Left colon (tissue), 2 donors: ENCODE results near the gene LRSAM1. TPM values are rescaled to one million over a fixed set of nuclear protein-coding genes. Genes with fewer than 3 reads are reported as not detected.

Source experiments
- ATAC-seq: fragments of 200-7000 bp; cut with Tn5 transposase; one replicate; pipeline ENCODE4 v1.9.1; 2020; ENCODE audit warnings: mild to moderate bottlenecking, moderate library complexity
- DNase-seq, 2 donors: peaks; one replicate each; pipeline ENCODE4 v3.0.0-alpha.2; 2020
- intact Hi-C, 2 donors: fragments of 100-400 bp; cut with DNase I in 1 of 2; cut with micrococcal nuclease in 1 of 2; formaldehyde crosslinking; loops; one replicate each; pipeline versions ENCODE4 v1.11.2 to v1.14.0; 2022; cut with DNase I, micrococcal nuclease
- total RNA-seq, 2 donors: library from RNA; stranded (reverse); fragmentation: NEBNext Ultra II Directional; extraction: Animal tissue kit (Norgen Biotek cat#: 25700); gene quantifications; one replicate each; pipeline ENCODE4 v1.2.1, GENCODE V29; 2021
- donor health status: DM: no; HTN: no; CAD: no.
- donor health status: DM: yes; HTN: yes; CAD: no.

Gene LRSAM1
- total RNA-seq, 2 donors from 2014 or later = 13.9 to 20.6 TPM

DNA sequence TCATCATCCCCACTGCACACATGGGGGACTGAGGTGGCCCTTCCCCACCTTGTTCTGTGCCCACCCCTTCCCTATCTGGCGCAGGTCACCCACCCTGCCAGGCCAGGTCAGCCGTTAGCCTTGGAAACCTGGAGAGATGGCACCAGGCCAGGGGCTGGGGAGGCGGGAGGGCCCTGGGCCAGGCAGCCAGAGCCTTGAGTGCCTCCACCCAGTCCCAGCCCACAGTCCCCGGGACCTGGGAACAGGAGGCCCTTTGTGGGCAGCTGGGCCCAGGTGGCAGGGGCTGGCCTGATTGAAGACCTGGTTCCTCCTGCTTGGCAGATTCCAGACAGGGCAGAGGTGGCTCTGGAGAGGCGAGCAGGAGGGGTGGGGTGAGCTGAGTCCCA lies 70.6 kb downstream of the LRSAM1 start:
- intact Hi-C loops = no loop called here
- DNase-seq (peak in 1 of 2 donors; percentile 40), ATAC-seq (peak; percentile 36)

DNA sequence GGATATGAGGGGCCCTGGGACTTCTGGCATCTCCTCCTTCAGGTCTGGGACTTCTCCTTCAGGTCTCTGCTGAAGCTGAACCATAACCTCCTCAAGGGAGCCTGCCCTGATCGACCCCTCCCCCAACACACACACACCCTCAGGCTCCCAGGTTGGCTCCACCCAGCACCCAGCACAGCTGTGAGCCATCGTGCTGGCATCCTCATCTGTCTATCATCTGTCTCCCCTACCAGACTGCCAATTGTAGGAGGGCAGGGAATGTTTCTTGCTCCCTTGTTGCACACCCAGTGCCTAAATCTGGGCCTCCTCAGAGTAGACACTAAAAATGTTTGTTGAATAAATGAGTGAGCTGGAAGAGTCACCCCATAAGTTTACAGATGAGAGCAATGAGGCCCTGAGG lies 71.4 kb downstream of the LRSAM1 start:
- DNase-seq (no peak), ATAC-seq (peak; percentile 63)
- intact Hi-C loops = no loop called here

DNA sequence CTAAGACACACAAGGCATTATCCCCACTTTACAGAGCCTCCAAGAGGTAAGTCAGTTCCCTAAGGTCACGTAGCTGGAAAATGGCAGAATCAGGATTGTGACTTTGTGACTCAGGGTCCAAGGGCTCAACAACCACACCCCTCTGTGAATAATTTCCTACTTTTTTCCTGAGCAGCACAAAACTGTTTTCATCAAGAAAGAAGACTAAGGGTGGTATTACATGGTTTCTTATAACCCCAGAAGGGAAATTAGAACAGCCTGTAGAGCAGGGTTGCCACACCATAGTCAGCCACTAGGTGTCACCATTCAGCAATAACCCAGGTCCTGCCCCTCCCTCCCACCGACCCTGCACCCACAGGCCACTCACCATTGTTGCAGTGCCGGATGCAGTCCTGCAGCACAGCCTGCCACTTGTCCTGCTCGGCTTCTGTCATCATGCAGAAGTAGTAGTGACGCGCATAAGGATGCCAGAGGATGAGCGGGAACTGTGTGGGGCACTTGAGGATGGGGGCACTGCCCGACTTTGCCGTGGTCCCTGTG lies 72.1 kb downstream of the LRSAM1 start:
- intact Hi-C loops = no loop called here

DNA sequence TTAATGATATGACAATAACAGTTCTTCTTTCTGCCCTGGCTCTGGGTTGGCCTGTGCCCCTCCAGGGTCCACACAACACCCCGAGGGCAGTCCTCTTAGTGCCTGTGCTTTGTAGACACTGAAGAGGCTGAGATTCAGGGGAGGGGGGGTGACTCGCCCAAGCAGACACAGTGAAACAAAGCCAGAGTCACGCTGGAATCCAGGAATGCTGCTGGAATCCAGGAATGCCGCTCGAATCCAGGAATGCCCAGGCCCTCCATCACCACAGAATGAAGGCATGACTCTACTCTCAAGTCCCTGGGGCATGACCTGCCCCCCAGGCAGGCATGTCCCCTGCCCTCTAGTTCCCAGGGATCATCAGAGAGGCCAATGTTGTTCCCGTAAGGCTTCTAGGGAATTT lies 73.1 kb downstream of the LRSAM1 start:
- DNase-seq = peak in 1 of 2 donors; percentile 20
- intact Hi-C loops = no loop called here
- no peak for ATAC-seq

More for the DNA sequence above, 72.1 kb downstream of the LRSAM1 start:
- ATAC-seq = peak; percentile 28
- no peak for DNase-seq

DNA sequence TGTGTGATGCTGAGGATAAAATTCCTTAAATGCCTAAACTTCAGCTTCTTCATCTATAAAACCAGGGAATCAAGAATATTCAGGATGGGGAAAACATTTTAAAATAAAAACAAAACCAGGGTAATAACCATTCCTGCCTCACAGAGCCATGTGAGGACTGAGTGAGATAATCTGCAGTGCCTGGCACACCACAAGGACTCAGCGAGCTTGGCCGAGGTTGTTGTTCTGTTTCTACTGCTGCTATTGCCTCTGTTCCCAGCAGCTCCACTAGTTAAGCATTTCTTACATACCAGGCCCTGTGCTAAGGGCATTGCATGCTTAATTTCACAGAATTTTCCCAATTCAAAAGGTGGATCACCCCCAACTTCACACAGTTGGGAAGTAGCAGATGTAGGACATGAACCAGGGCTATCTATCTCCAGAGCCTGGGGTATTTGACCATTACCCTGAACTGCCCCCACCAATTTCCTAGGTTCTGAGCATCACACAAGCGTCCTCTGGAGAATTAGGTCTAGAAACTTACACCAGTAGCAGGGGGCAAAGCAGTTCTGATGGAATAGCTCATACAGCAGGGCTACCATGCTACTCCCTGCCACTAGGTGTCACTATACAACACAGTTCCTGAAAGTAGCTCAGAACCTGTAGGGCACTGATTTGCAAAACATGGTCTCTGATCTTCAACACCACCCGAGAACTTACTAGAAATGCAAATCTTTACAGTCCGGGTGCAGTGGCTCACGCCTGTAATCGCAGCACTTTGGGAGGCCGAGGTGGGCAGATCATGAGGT lies 74.3 kb downstream of the LRSAM1 start:
- intact Hi-C loops = no loop called here
- no peak for ATAC-seq
- peak in 1 of 2 donors; percentile 19 for DNase-seq

DNA sequence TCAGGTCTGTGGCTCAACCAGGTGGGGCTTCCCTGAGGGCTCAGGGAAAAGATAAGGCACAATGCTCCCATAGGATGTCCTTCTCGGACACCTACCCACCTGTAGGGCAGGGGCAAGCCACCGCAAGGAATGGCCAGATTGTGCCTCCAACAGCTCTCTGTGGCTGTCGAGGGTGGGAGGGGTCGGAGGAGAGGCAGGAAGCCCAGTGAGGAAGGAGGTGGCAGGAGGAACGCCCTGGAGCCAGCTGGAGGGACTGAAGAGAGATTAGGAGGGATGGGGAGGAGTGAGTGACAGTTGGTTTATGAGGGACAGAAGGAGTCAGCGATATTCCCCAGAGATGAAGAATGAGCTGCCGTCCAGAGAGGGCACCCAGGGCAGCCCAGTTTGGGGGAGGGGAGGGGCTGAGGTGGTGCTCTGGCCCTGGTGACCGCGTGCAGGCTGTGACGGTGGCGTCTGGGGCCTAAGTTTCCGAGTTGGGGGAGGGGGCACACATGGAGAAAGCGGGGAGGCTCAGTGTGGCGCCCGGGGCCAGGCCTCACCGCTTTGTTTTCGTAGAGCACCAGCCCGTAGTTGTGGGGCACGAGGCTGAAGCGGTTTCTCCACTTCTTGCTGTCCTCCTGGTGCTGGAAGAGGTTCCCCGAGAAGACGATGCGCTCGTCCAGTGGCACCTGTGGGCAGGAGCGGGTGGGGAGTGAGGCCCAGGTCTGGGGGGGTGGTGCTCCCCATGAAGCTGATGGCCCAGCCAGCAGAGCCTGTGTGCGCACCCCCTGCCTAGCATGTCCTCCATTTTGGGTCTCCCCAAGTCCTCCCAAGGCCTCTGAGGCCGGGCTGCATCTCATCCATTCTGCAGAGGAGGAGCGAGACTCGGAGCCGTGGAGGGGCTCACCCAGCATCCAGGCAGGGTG lies 75.6 kb downstream of the LRSAM1 start:
- ATAC-seq (no peak), DNase-seq (peak in 1 of 2 donors; percentile 19)
- intact Hi-C loops = no loop called here

DNA sequence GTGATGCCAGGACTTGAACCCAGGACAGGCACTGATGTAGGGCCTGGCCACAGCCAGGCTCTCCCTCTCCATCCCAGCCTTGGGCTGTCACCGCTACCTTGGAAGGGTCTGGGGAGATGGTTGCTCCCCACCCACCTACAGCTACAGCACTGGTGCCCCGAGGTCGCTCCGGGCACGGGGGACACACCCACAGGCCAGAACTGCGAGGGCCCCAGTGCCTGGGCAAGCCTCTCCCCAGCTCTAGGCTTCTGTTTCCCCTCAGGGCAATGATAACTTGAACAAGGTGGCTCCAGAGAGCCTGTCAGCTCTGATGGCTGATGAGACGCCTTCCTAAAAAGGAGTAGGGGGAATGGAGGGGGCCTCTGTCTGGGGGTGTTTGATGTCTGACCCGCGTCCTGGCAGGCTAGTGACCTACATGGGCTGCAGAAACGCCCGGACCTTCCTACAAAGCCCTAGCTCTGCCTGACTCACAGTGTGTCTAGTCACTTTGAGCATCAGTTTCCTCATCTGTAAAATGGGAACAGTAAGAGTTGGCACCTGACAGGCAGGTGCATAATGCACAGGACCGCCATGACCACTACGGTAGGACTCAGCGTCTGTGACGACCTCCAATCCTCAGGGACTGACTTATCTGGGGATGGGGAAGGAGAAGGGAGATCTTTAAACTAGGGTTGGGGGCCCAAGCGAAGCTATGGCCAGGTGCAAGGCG lies 76.4 kb downstream of the LRSAM1 start:
- ATAC-seq = no peak
- intact Hi-C loops = no loop called here
- peak in 1 of 2 donors; percentile 10 for DNase-seq

DNA sequence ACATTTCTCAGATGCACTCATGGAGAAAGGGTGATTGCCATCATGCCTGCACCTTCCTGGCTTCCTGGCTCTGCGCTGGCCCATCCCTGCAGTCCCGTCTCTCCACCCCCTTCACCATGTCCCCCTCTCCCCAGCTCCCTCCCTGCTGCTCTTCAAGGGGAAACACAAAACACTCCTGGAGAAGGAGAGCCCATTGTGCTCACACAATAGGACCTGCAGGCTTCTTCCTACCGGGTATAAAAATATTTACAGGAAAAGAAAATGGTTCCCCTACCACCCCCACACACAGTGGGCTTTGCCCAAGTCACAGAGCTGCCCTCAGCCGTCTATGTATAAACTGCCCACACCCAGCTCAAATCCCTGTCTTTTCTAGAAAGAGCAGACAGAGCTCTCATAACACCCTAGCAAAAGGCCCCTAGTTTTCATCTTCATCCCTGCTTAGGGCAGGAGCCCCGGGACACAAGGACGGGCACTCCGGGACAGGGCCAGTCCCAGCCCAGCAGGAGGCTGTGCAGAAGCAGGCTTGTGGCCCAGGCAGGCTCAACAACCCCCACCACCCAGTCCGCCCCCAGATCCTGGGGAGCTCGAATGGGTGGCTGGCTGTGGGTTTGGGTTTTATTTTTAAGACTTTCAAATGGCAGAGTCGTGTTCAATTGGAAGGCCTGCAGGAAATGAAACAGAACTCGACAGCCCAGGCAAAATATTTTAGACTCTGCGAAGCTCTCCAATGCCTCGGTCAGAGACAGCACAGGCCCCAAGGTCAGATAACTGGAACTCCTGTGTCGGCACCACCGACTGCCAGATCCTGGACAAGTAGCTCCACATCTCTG lies 77.3 kb downstream of the LRSAM1 start:
- ATAC-seq (no peak), DNase-seq (peak in 1 of 2 donors; percentile 18)
- intact Hi-C loops = no loop called here

DNA sequence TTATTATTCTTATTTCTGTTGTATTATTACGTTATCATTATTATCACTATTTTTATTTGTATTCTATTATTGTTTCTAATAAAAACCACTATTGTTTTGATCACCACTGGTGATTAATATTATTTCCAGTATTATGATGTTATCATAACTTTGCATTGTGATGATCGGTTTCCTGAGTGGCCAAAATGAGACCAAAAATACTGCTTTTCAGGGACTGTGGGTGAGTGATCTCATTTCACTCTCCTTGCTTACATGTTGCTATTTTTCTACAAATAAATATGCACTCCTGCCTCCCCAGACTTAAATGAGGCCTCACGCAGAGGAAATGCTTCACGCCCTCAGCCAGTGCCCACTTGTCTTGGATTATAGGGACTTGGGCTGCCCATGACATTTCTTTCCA lies 78.4 kb downstream of the LRSAM1 start:
- intact Hi-C loops = no loop called here
- DNase-seq (no peak), ATAC-seq (no peak)

DNA sequence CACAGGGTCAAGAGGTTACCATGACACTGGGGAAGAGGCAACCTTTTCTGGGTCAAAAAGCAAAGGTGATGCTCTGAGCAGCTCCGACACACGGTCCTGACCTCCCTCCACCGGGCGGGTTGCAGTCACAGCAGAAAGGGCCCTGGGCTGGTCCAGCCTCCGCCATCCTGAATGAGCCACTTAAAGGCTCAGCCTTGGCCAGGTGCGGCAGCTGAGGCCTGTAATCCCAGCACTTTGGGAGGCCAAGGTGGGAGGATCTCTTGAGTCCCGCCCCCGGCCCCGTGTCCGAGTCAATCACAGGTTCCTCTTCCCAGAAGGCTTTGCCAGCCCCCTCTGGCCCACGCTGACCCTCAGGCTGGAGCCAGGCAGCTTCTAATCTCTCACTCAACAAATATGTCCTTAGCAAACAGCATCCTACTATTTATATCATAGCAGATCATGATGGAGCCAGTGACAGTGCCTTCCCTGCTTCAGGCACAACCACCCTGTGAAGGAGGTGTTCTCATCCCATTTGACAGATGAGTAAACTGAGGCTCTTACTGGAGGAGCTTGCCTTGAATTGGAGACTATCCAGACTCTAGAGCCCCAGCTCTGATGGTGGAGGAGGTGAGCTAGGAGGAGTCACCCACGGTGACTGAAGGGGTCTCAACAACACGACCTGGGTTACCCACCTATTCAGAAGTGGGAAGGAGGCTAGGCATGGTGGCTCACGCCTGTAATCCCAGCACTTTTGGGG lies 79.1 kb downstream of the LRSAM1 start:
- no peak for ATAC-seq
- intact Hi-C loops = no loop called here
- peak in 1 of 2 donors; percentile 15 for DNase-seq

DNA sequence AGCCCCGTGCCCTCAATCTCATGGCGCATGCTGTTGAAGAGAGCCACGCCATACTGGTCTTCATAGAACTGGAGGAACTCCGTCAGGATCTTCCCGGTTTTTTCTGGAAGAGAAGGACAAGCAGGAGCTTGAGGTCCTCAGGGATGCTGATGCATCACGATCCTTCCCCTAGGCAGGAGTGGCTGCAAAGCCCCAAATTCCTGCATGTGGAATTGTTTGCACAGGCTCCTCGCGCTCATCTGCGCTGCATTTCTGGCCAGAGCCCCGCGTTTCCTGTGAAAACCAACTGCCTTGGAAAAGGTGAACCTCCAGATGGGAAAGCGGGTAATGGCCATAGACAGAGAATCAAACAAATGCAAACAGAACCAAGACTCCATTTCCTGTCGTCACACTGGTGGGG lies 80.4 kb downstream of the LRSAM1 start:
- DNase-seq = peak in 1 of 2 donors; percentile 14
- ATAC-seq = no peak
- intact Hi-C loops = no loop called here

DNA sequence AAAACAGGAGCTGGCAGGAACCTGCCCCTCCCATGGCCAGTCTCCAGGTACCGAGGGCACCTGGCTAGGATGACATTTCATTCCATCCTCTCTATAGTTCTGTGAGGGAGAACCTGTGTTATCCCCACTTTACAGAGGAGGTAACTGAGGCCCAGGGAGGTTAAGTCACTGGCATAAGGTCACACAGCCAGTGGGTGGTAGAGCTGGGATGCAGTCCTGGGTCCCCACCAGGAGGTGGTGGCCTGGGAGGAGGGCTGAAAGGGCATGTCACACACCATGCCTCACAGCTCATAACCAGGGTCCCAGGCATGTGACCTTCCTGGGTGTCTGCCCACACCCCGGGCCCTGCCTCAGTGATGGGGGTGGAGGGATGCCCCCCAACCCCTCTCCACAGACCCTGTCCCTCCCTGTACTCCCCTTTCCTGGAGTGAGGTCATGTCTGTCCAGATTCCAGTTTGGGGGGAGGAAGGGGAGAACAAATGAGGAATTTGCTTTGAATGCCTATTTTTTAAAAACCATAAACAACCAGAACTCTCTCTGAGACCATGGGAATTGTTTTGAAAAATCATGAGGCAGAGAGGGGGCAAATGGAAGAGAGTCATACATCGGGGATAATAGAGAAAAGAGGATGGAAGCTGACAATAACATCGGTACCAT lies 83.1 kb downstream of the LRSAM1 start:
- intact Hi-C loops = no loop called here
- no peak for ATAC-seq

DNA sequence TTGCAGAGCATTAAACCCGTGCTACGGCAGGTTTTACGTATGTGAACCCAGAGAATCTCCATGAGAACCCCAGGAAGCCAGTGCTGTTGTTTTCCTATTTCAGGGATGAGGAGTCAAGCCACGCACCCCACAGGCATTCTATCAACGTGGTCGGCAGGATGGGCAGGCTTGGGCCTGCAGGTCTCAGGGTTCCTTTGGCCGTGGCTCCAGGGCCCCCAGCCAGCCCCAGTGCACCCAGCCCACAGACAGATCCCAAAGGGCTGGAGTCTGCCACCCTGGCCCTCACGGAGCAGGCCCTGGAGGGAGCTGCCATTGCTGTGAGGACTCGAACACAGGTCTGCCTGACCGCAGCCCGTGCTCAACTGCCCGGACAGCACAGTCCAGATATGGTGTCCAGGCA lies 83.6 kb downstream of the LRSAM1 start:
- no peak for ATAC-seq
- intact Hi-C loops = no loop called here
- DNase-seq = no peak

More for the DNA sequence above, 83.1 kb downstream of the LRSAM1 start:
- no peak for DNase-seq

DNA sequence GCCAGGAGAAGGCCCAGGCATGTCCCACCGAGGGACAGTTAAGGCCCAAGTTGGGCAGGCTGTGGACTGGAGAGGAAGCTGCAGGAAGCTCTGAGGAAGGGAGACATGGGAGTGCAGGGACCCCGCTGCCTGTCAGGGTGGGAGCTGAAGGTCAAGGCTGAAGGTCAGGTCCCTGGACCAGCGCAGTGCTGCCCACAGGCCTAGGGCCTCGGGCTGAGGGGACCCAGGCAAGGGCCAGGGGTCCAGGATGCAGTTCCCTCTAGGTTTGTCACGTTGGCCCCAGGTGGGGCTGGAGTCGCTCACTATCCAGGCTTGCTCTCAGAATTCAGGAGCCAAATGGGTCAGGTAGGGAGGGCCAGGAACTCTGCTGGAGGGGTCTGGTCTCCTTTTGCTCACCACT lies 84.1 kb downstream of the LRSAM1 start:
- DNase-seq (peak in 1 of 2 donors; percentile 15), ATAC-seq (no peak)
- intact Hi-C loops = no loop called here

DNA sequence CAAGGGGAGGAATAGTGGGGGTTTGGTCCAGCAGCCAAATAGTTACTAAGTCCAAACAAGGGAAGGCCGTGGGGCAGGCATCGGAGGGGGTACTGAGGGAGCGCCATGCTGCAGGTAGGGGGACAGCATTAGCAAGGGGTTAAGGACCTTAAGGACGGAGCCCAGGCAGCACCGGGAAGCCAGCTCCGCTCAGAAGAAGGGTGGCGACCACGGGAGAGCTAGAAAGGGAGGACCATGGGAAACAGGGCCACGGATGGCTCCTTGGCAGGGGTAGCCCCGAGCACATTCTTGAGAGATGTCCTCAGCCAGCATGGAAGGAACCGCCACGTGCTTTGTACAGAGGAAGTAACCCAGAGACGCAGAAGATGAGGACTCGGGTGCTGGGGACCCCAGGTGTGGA lies 84.5 kb downstream of the LRSAM1 start:
- DNase-seq (no peak), ATAC-seq (no peak)
- intact Hi-C loops = no loop called here

DNA sequence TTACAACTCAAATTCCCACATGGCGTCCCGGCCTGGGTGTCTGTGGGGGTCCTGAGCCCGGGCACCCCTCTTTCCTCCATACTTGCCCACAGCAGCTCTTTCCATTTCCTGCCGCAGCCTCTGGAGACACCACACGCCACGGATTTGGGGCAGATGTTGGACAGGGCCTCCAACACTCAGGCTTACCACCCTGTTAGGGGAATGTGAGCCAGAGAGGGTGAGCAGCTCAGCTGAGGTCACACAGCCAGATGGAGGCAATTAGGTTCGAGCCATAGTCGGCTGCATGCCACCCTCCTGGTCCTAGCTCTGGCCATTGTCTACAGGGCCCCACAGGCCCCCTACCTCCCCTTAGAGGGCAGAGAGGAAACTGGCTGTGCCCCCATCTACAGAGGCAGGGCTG lies 85.2 kb downstream of the LRSAM1 start:
- ATAC-seq (no peak), DNase-seq (no peak)
- intact Hi-C loops = no loop called here

DNA sequence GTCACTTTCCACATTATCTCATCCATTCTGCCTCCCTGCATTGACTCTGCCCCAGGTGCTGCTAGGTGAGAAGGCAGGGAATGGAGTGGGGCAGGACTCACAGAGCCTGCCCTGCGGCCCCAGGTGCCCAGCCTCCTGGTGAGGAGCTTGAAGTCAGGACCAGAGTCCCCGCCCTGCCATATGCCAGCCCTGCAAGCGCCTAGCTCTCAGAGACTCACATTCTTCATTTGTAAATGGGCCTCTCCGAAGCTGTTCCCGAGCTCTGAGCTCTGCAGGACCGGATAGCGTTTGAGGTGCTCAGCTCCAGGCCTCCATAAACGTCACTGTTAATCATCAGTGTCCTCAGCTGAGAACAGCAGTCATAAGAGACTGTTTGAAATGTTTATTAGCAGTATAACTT lies 85.7 kb downstream of the LRSAM1 start:
- ATAC-seq (peak; percentile 60), DNase-seq (peak in 1 of 2 donors; percentile 39)
- intact Hi-C loops = no loop called here
